ENCODE measurements around the gene LRMDA. TPM values are rescaled to one million over a fixed set of nuclear protein-coding genes. Genes with fewer than 3 reads are reported as not detected.

Gene LRMDA
- polyA plus RNA-seq, 1 donor (not counting 4 experiments of a cell fraction or from before 2014, with no cell fraction given), result not detected

- Histone ChIP-seq H4K20me1 (ENCODE audit: control insufficient read depth, extremely low read depth, insufficient read depth, low read length) (no peaks in the 10 kb centered on the region), H3K4me1 (ENCODE audit: control insufficient read depth, extremely low read depth, insufficient read depth, low read length) (no peaks in the 10 kb centered on the region), H3K9ac (ENCODE audit: control insufficient read depth, extremely low read depth, insufficient read depth, low read length) (no peak overlapping the region), H3K27me3 (ENCODE audit: control insufficient read depth, extremely low read depth, insufficient read depth, low read length) (no peaks in the 10 kb centered on the region), H3K9me3 (ENCODE audit: control insufficient read depth, low read depth, low read length) (no peaks in the 10 kb centered on the region), H3K4me3 (ENCODE audit: control insufficient read depth in 2 of 3, extremely low read depth in 1 of 3, insufficient read depth in 2 of 3, low read depth in 1 of 3, low read length in 3 of 3) (no peak overlapping the region), H3K36me3 (ENCODE audit: control insufficient read depth in 2 of 2, extremely low read depth in 1 of 2, insufficient read depth in 2 of 2, low read length in 2 of 2) (no peaks in the 10 kb centered on the region), H3K9me1 (ENCODE audit: control insufficient read depth, extremely low read depth, insufficient read depth, low read length) (no peaks in the 10 kb centered on the region), H3K79me2 (ENCODE audit: control insufficient read depth, insufficient read depth, low read length) (no peaks in the 10 kb centered on the region), H2AFZ (ENCODE audit: control insufficient read depth, low read length) (no peak overlapping the region), H3K27ac (ENCODE audit: control insufficient read depth, insufficient read depth, low read length) (no peak overlapping the region), H3K4me2 (ENCODE audit: control insufficient read depth, extremely low read depth, insufficient read depth, low read depth, low read length) (no peak overlapping the region)
- DNase-seq (ENCODE audit: low read depth, low spot score), result no peak
- no peak for FAIRE-seq
- dilution Hi-C loops (cut with MboI; ENCODE audit: extremely low pct_ligation_motif_present, low sequenced_read_pairs), result no loop called here
- TF ChIP-seq EZH2 (IDR thresholded peaks at IDR 0.05; ENCODE audit: low read length) (no peak), CTCF (optimal IDR thresholded peaks at IDR 0.05 in 1 of 3, IDR thresholded peaks at IDR 0.05 in 1 of 3, conservative IDR thresholded peaks at IDR 0.05 in 1 of 3; ENCODE audit: extremely low read depth in 1 of 3, insufficient read depth in 2 of 3, low read length in 3 of 3) (no peak)
Observed at GRCh38 chr10:76211691-76212090, 780.3 kb downstream of the LRMDA start.

GRCh38 chr10:76213876-76214275 is 782.5 kb downstream of the LRMDA start:
- TF ChIP-seq EZH2 (IDR thresholded peaks at IDR 0.05; ENCODE audit: low read length) (no peak), CTCF (optimal IDR thresholded peaks at IDR 0.05 in 1 of 3, IDR thresholded peaks at IDR 0.05 in 1 of 3, conservative IDR thresholded peaks at IDR 0.05 in 1 of 3; ENCODE audit: extremely low read depth in 1 of 3, insufficient read depth in 2 of 3, low read length in 3 of 3) (no peak)
- Histone ChIP-seq H3K27ac (ENCODE audit: control insufficient read depth, insufficient read depth, low read length) (no peak overlapping the region), H2AFZ (ENCODE audit: control insufficient read depth, low read length) (no peak overlapping the region), H4K20me1 (ENCODE audit: control insufficient read depth, extremely low read depth, insufficient read depth, low read length) (no peaks in the 10 kb centered on the region), H3K4me1 (ENCODE audit: control insufficient read depth, extremely low read depth, insufficient read depth, low read length) (no peaks in the 10 kb centered on the region), H3K36me3 (ENCODE audit: control insufficient read depth in 2 of 2, extremely low read depth in 1 of 2, insufficient read depth in 2 of 2, low read length in 2 of 2) (no peaks in the 10 kb centered on the region), H3K79me2 (ENCODE audit: control insufficient read depth, insufficient read depth, low read length) (no peaks in the 10 kb centered on the region), H3K9me1 (ENCODE audit: control insufficient read depth, extremely low read depth, insufficient read depth, low read length) (no peaks in the 10 kb centered on the region), H3K9ac (ENCODE audit: control insufficient read depth, extremely low read depth, insufficient read depth, low read length) (no peak overlapping the region), H3K4me2 (ENCODE audit: control insufficient read depth, extremely low read depth, insufficient read depth, low read depth, low read length) (no peak overlapping the region), H3K9me3 (ENCODE audit: control insufficient read depth, low read depth, low read length) (no peaks in the 10 kb centered on the region), H3K27me3 (ENCODE audit: control insufficient read depth, extremely low read depth, insufficient read depth, low read length) (no peaks in the 10 kb centered on the region), H3K4me3 (ENCODE audit: control insufficient read depth in 2 of 3, extremely low read depth in 1 of 3, insufficient read depth in 2 of 3, low read depth in 1 of 3, low read length in 3 of 3) (no peak overlapping the region)
- FAIRE-seq (no peak), DNase-seq (ENCODE audit: low read depth, low spot score) (no peak)
- dilution Hi-C loops (cut with MboI; ENCODE audit: extremely low pct_ligation_motif_present, low sequenced_read_pairs), result no loop called here

Measured in keratinocyte (primary cell).